GM19035 (cell line): ENCODE measurements around the gene MBTPS2.

Experiments used
- ATAC-seq: cut with Tn5 transposase; IDR thresholded peaks from one replicate; pipeline ENCODE4 v1.9.1; 2021; ENCODE audit not compliant: unreplicated experiment

Gene MBTPS2

DNA sequence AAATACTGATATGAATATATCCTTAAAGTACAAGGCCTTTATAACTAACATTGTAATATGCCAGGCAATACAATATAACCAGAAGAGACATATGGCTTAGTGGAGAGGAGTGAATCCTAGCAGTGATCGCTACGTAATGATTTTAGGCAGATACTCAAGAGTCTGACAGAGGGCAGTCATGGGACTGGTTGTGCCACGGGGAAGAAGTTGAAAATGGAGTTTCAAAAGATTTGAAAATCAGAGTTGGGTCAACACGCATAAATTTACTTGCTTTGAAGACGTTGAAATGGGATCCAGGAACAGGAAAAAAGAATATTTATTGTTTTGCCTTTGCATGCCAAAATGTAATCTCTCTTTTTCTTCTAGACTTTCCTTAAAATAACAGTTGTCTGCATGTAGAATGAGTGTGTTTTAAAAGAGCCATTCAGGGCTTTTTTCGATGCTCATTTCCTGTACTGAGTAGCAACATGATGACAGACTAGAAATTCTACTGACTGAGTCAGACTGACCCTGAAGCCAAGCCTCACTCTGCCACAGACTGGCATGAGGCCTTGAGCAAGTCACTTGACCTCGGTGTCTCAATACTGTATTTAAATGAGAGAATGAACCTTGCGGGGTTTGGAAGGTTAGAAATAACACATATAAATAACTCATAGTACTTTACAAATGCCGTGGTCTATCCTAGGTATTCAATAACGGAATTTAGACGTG lies 93.0 kb downstream of the MBTPS2 start:
- ATAC-seq = no peak

- ATAC-seq = no peak
These were observed 93.7 kb downstream of the MBTPS2 start for GRCh38 chrX:21933077-21933476.

- ATAC-seq = no peak
These were observed 95.0 kb downstream of the MBTPS2 start for GRCh38 chrX:21934414-21934813.
